DOHH2 (cell line): Measurements from ENCODE around the gene ZFHX2.

Experiments
- H3F3A ChIP-seq: fragments of 200-600 bp; sonication (generic), shearing (Covaris generic); 2 replicates; pipeline ENCODE4 v1.6.0; 2016; ENCODE audit warnings: antibody characterized with exemption, mild to moderate bottlenecking; ENCODE audit not compliant: control insufficient read depth, insufficient read depth
- H3K27ac ChIP-seq: fragments of 200-600 bp; sonication (generic); 2 replicates; pipeline ENCODE4 v1.5.1; 2014; ENCODE audit warnings: low read depth, mild to moderate bottlenecking, low read length, moderate library complexity
- H3K27me3 ChIP-seq: fragments of 200-600 bp; sonication (generic); 2 replicates; pipeline ENCODE4 v1.6.1; 2014; ENCODE audit warnings: mild to moderate bottlenecking, low read length, mixed read lengths; ENCODE audit not compliant: control insufficient read depth
- H3K36me3 ChIP-seq: fragments of 200-600 bp; sonication (generic); 2 replicates; pipeline ENCODE4 v1.6.1; 2014; ENCODE audit warnings: mild to moderate bottlenecking, low read length, moderate library complexity, mixed read lengths; ENCODE audit not compliant: control insufficient read depth
- H3K4me1 ChIP-seq: fragments of 200-600 bp; sonication (generic); 2 replicates; pipeline ENCODE4 v1.6.1; 2014; ENCODE audit warnings: mild to moderate bottlenecking, low read length, mixed read lengths; ENCODE audit not compliant: control insufficient read depth
- H3K4me2 ChIP-seq: fragments of 200-600 bp; sonication (generic); 2 replicates; pipeline ENCODE4 v1.6.0; 2014; ENCODE audit warnings: mild to moderate bottlenecking, low read length, moderate library complexity
- H3K4me3 ChIP-seq: fragments of 200-600 bp; sonication (generic); 2 replicates; pipeline ENCODE4 v1.5.1; 2014; ENCODE audit warnings: mild to moderate bottlenecking, low read length, mixed read lengths
- H3K79me2 ChIP-seq: fragments of 200-600 bp; sonication (generic); 2 replicates; pipeline ENCODE4 v1.6.1; 2014; ENCODE audit warnings: mild to moderate bottlenecking, low read length, mixed read lengths; ENCODE audit not compliant: control insufficient read depth
- H3K9me2 ChIP-seq: fragments of 200-600 bp; sonication (generic); replicated peaks from 2 replicates; pipeline ENCODE4 v1.6.1; 2014; ENCODE audit warnings: mild to moderate bottlenecking, low read length, mixed read lengths; ENCODE audit not compliant: control insufficient read depth
- H3K9me3 ChIP-seq: fragments of 200-600 bp; sonication (generic); 2 replicates; pipeline ENCODE4 v1.6.1; 2014; ENCODE audit warnings: antibody characterized with exemption, low read length, mixed read lengths; ENCODE audit not compliant: control insufficient read depth, insufficient read depth
- H4K20me1 ChIP-seq: fragments of 200-600 bp; sonication (generic); 2 replicates; pipeline ENCODE4 v1.6.0; 2014; ENCODE audit warnings: low read depth, mild to moderate bottlenecking, antibody characterized with exemption, low read length, moderate library complexity; ENCODE audit not compliant: control insufficient read depth, insufficient read depth
- CTCF ChIP-seq: fragments of 200-600 bp; sonication (generic); IDR thresholded peaks from one replicate; pipeline ENCODE4 v1.5.1; 2014; ENCODE audit warnings: antibody characterized with exemption, mild to moderate bottlenecking, low read depth, low read length; ENCODE audit not compliant: poor library complexity, severe bottlenecking
- EZH2phosphoT487 ChIP-seq: fragments of 200-600 bp; sonication (generic); IDR thresholded peaks from 2 replicates; pipeline ENCODE4 v1.6.1; 2017; ENCODE audit warnings: borderline replicate concordance, mild to moderate bottlenecking, antibody characterized with exemption, low read length, moderate library complexity, mixed read lengths

ZFHX2 gene

DNA sequence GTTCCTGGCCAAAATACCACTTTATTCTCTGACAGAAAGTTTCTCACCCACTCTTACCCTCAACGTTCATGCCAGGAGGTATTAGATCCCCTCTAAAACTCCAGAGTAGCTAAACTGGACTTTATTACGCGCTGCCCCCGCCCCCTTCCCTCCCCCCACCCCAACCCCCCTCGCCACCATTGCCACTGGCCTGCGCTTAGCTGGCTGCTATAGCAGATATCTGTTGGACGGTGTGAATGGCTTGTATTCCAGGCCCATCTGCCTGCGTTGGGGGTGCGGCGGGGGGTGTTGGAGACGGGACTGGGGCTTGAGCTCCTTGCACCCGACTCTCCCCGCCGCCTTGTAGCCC lies 3.9 kb upstream of the ZFHX2 start:
- no peaks in the 10 kb centered on the region for H3K9me3 ChIP-seq
- H4K20me1 ChIP-seq, result no peaks in the 10 kb centered on the region
- H3K4me1 ChIP-seq, result peaks cover 32% of the 10 kb centered on the region
- H3K9me2 ChIP-seq, result no peaks in the 10 kb centered on the region
- H3F3A ChIP-seq, result peaks cover 7% of the 10 kb centered on the region; the same call in 1 of the 2 replicates
- H3K27ac ChIP-seq, result no peak overlapping the region
- H3K4me2 ChIP-seq, result peak overlapping the region; percentile 70
- H3K79me2 ChIP-seq, result peaks cover 32% of the 10 kb centered on the region
- peak overlapping the region; percentile 84 for H3K4me3 ChIP-seq
- TF ChIP-seq CTCF (no peak), EZH2phosphoT487 (no peak)
- H3K27me3 ChIP-seq, result peaks cover 4% of the 10 kb centered on the region
- peaks cover 28% of the 10 kb centered on the region for H3K36me3 ChIP-seq

GRCh38 chr14:23550812-23551265 lies 726 bp downstream of the ZFHX2 start:
- Histone ChIP-seq H3F3A (no peaks in the 10 kb centered on the region), H3K27me3 (peaks cover 17% of the 10 kb centered on the region), H3K9me2 (no peaks in the 10 kb centered on the region), H3K27ac (no peak overlapping the region), H3K79me2 (no peaks in the 10 kb centered on the region), H3K4me1 (peaks cover 20% of the 10 kb centered on the region), H4K20me1 (no peaks in the 10 kb centered on the region), H3K9me3 (no peaks in the 10 kb centered on the region), H3K4me2 (peak overlapping the region; percentile 88), H3K36me3 (no peaks in the 10 kb centered on the region), H3K4me3 (peak overlapping the region; percentile 84)
- no peak for TF ChIP-seq EZH2phosphoT487
- TF ChIP-seq CTCF, result no peak

DNA sequence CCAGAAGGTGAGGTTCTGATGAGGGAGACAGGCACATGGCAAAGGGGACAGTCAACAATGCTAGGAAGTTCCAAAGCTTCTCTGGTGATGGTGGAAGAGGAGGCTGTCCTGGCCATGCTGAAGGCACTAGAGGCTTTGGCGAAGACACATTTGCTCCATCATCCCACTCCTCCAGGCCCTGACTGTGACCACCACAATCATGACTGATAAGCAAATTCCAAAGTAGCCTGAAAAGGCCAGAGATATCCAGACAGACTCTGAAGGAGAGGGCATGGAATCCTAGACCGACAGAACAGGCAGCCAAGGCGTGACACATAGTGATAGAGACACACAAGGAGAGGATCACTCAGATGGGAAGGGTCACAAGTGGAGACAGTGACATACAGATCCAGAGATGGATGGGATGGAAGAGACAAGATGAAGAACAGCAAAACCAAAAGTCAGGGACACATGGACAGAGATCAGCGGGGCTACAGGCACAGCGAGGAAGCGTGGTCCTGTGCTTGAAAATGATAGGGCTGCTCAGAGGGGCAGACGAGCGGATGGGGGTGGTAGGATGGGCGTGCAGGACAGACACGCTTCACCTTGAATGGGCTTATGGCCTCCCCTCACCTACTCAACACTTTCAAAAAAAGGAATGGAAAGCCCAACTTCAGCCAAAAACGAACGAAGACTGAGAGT lies 1.3 kb downstream of the ZFHX2 start:
- Histone ChIP-seq H3K36me3 (no peaks in the 10 kb centered on the region), H3K4me1 (peaks cover 19% of the 10 kb centered on the region), H3K9me3 (no peaks in the 10 kb centered on the region), H3K79me2 (no peaks in the 10 kb centered on the region), H3K4me2 (peak overlapping the region; percentile 88), H3K4me3 (peak overlapping the region; percentile 84), H3K9me2 (no peaks in the 10 kb centered on the region), H4K20me1 (no peaks in the 10 kb centered on the region), H3K27me3 (peaks cover 17% of the 10 kb centered on the region), H3F3A (no peaks in the 10 kb centered on the region), H3K27ac (no peak overlapping the region)
- TF ChIP-seq CTCF (no peak), EZH2phosphoT487 (no peak)
